ENCODE measurements around the gene STAT5B. TPM values are rescaled to one million over a fixed set of nuclear protein-coding genes. Genes with fewer than 3 reads are reported as not detected.

Gene STAT5B
- total RNA-seq, 2 donors from 2014 or later = 35.7 to 51.4 TPM

DNA sequence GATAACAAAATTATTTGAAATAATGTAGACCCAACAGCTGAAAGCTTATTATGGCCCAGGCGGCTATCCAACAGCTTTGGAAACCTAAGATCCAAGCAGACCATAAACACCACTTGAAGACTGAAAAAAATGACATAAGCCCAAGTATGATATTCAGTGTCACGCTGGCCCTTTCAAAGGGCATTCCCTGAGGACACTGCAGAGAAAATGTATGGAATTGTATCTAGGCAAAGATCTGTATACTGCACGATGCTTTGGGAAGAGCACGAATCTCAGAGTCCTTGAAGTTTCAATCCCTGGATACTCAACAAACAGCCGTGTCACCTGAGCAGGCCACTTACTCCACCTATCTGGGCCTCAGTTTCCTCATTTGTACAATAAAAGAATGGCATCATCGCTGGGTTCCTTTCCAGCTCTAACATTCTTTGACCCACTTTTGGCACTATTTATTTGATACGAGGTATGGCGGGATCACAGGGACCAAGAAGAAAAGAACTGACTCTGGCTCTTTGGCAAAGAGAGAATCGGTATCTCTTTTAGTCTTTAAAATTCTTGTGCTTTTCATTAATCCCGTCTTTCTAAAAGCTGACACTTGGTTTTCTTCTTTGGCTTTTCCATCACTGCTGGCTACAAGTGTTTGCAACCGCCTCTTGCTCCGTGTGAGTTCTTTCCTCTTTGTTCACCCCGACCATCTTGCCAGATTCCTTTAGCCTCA, 1.2 kb downstream of the STAT5B start:
- H3K9ac ChIP-seq (ENCODE audit: extremely low read depth, low read length, poor library complexity, severe bottlenecking) = peak overlapping the region; percentile 73
- H3K4me1 ChIP-seq (ENCODE audit: control insufficient read depth, insufficient read depth, low read length) = no peaks in the 10 kb centered on the region
- no peak for DNase-seq
- Mint-ChIP-seq H3K4me1 (peaks cover 32% of the 10 kb centered on the region), H3K27me3 (ENCODE audit: insufficient read depth) (peaks cover 6% of the 10 kb centered on the region), H3K27ac (peak overlapping the region; percentile 80), H3K36me3 (ENCODE audit: low read depth) (no peaks in the 10 kb centered on the region), H3K4me3 (peak overlapping the region; percentile 78), H3K9me3 (no peaks in the 10 kb centered on the region)
- WGBS, 2 experiments (ENCODE audit: insufficient coverage in 1 of 2, insufficient read length in 1 of 2) = 17 to 19% methylated on average over 12 to 13 of the region's 13 CpGs
- H3K27ac ChIP-seq (ENCODE audit: low read depth, low read length) = no peak overlapping the region
- TF ChIP-seq, protein P1, sequence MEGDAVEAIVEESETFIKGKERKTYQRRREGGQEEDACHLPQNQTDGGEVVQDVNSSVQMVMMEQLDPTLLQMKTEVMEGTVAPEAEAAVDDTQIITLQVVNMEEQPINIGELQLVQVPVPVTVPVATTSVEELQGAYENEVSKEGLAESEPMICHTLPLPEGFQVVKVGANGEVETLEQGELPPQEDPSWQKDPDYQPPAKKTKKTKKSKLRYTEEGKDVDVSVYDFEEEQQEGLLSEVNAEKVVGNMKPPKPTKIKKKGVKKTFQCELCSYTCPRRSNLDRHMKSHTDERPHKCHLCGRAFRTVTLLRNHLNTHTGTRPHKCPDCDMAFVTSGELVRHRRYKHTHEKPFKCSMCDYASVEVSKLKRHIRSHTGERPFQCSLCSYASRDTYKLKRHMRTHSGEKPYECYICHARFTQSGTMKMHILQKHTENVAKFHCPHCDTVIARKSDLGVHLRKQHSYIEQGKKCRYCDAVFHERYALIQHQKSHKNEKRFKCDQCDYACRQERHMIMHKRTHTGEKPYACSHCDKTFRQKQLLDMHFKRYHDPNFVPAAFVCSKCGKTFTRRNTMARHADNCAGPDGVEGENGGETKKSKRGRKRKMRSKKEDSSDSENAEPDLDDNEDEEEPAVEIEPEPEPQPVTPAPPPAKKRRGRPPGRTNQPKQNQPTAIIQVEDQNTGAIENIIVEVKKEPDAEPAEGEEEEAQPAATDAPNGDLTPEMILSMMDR (conservative IDR thresholded peaks at IDR 0.05) = no peak
- no peaks in the 10 kb centered on the region for H3K9me3 ChIP-seq (ENCODE audit: control insufficient read depth, low read length)
- H3K4me3 ChIP-seq (ENCODE audit: low read length) = peak overlapping the region; percentile 92
- no peaks in the 10 kb centered on the region for H3K36me3 ChIP-seq (ENCODE audit: control insufficient read depth, insufficient read depth, low read length)
- no peaks in the 10 kb centered on the region for H3K27me3 ChIP-seq (ENCODE audit: control insufficient read depth, insufficient read depth, low read length, poor library complexity, severe bottlenecking)

DNA sequence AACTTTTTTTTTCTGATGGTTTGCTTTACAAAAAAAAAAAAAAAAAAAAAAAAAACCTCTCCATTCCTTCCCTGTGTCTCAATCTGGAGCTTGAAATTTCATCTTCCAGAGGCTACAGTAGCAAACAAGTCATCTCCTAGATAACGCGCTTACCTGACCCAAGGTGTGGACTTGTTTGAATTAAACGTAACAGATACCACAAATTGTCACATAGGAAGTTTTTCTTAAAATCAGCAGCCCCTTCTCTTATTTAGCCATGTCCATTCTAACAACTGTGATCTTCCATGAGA, 2.0 kb downstream of the STAT5B start:
- H3K4me3 ChIP-seq (ENCODE audit: low read length) = peak overlapping the region; percentile 92
- no peaks in the 10 kb centered on the region for H3K36me3 Mint-ChIP-seq (ENCODE audit: low read depth)
- TF ChIP-seq, protein P1 (conservative IDR thresholded peaks at IDR 0.05) = no peak
- H3K36me3 ChIP-seq (ENCODE audit: control insufficient read depth, insufficient read depth, low read length) = no peaks in the 10 kb centered on the region
- peak overlapping the region; percentile 78 for H3K4me3 Mint-ChIP-seq
- no peaks in the 10 kb centered on the region for H3K9me3 Mint-ChIP-seq
- no peak overlapping the region for H3K27ac Mint-ChIP-seq
- no peak overlapping the region for H3K27ac ChIP-seq (ENCODE audit: low read depth, low read length)
- 88 to 90% methylated on average over 3 of the region's 3 CpGs for WGBS, 2 experiments (ENCODE audit: insufficient coverage in 1 of 2, insufficient read length in 1 of 2)
- peaks cover 6% of the 10 kb centered on the region for H3K27me3 Mint-ChIP-seq (ENCODE audit: insufficient read depth)
- no peaks in the 10 kb centered on the region for H3K27me3 ChIP-seq (ENCODE audit: control insufficient read depth, insufficient read depth, low read length, poor library complexity, severe bottlenecking)
- peaks cover 32% of the 10 kb centered on the region for H3K4me1 Mint-ChIP-seq
- no peaks in the 10 kb centered on the region for H3K4me1 ChIP-seq (ENCODE audit: control insufficient read depth, insufficient read depth, low read length)
- DNase-seq = no peak
- no peaks in the 10 kb centered on the region for H3K9me3 ChIP-seq (ENCODE audit: control insufficient read depth, low read length)
- H3K9ac ChIP-seq (ENCODE audit: extremely low read depth, low read length, poor library complexity, severe bottlenecking) = no peak overlapping the region

DNA sequence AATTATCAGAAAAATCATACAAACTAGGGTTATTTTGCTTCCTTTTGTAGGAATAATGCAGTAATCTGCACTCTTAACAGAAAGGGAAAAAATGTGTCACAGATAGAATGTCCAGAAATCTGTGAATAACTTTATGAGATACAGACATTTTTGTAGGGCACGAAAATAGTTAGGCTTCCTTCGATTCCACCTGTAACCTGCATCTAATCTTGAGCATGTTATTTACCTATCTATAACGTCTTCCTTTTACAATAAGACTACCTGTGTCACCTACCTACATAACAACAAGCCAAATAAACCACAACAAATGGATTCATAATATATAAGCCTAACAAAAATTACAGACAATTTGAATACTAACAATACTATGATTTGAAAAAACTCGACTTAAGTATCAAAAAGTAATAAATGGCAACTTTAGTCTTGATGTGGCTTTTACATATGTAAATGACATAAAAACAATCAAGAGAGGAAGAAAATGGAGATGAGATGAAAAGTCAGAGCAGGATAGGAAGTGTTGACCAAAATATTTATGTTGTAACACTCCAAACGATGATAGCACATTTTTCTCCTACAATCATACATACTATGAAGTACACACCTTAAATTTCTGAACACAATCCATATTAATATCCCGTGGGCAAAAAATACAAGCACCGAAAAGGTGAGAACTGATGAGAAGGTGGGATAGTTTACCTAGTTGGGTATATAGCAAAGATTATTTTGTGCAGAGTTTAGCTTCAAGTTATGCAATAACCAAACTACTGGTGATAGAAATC, 2.5 kb downstream of the STAT5B start:
- peaks cover 32% of the 10 kb centered on the region for H3K4me1 Mint-ChIP-seq
- Histone ChIP-seq H3K27me3 (ENCODE audit: control insufficient read depth, insufficient read depth, low read length, poor library complexity, severe bottlenecking) (no peaks in the 10 kb centered on the region), H3K36me3 (ENCODE audit: control insufficient read depth, insufficient read depth, low read length) (no peaks in the 10 kb centered on the region), H3K4me3 (ENCODE audit: low read length) (peak overlapping the region; percentile 92), H3K9ac (ENCODE audit: extremely low read depth, low read length, poor library complexity, severe bottlenecking) (no peak overlapping the region), H3K4me1 (ENCODE audit: control insufficient read depth, insufficient read depth, low read length) (no peaks in the 10 kb centered on the region), H3K9me3 (ENCODE audit: control insufficient read depth, low read length) (no peaks in the 10 kb centered on the region), H3K27ac (ENCODE audit: low read depth, low read length) (no peak overlapping the region)
- H3K27me3 Mint-ChIP-seq (ENCODE audit: insufficient read depth) = peaks cover 6% of the 10 kb centered on the region
- no peak overlapping the region for H3K27ac Mint-ChIP-seq
- no peaks in the 10 kb centered on the region for H3K36me3 Mint-ChIP-seq (ENCODE audit: low read depth)
- 81 to 93% methylated on average over 3 to 5 of the region's 7 CpGs for WGBS, 2 experiments (ENCODE audit: insufficient coverage in 1 of 2, insufficient read length in 1 of 2)
- TF ChIP-seq, protein P1 (conservative IDR thresholded peaks at IDR 0.05) = no peak
- DNase-seq = no peak
- H3K4me3 Mint-ChIP-seq = no peak overlapping the region
- no peaks in the 10 kb centered on the region for H3K9me3 Mint-ChIP-seq

Measured in endodermal cell (in vitro differentiated cells).